HG03565 (cell line): ENCODE results near the gene ITPR1.

ENCODE experiments used
- ATAC-seq: cut with Tn5 transposase; IDR thresholded peaks from one replicate; pipeline ENCODE4 v1.9.1; 2021; ENCODE audit warnings: mild to moderate bottlenecking, moderate library complexity; ENCODE audit not compliant: unreplicated experiment

Gene ITPR1

DNA sequence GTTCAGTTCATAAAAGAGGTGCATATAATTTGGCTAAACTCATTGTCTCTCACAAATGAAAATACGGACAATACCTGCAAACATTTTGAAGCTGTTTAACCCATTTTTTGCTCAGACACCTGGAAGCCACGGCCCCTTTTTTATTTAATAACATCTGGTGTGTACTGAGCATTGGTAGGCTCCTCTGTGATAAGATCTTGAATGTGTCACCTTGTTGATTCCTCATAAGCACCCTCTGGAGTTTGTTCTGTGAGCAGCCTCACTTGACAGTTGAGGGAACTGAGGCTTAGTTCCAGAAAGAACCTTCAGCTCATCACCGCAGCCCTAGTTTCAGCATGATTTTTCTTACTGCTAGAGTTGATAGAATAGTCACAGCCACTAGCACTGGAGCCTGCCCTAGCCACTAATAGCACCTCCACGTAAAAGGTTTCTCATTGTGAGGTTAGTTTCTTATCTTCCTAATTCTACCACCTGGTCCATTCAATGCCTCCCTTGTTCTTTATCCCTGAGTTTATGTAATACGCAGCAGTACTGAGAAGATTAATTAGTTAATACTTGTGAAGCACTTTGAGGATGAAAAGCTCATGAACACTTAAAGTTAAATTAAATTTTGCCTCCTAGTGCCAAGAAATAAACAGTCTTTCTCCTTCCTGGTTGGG is 71.9 kb downstream of the ITPR1 start:
- no peak for ATAC-seq

DNA sequence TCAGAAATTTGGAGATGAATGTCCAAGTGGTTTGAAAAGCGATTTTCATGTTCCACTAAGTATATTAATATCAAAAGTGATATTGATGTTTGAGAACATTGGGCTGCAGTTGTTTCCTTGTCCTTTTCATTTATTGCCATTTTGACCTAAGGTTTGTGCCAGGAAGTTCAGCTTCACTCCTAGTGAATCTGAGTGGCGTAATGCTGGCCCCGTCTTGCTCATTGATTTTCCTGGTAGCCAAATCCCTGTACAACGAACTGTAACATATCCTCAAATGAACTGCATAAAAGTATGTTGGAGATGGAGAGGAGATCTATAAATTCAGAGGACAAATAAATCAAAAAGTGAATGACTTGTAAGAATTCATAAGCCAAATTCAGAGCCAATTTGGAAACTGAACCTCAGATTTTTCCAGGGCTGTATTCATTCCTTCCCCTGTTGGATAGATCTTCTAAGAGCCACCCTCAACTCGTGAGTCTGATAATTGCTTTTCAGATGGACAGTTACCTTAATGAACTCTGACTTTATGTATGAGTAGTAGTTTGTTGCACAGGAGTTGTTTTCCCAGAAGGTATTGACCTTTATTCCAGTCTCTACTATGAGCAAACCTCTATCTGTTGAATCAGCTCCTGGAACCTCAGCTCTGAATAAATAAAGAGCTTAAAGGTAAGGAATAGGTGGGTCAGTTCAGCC is 72.8 kb downstream of the ITPR1 start:
- ATAC-seq, result no peak

DNA sequence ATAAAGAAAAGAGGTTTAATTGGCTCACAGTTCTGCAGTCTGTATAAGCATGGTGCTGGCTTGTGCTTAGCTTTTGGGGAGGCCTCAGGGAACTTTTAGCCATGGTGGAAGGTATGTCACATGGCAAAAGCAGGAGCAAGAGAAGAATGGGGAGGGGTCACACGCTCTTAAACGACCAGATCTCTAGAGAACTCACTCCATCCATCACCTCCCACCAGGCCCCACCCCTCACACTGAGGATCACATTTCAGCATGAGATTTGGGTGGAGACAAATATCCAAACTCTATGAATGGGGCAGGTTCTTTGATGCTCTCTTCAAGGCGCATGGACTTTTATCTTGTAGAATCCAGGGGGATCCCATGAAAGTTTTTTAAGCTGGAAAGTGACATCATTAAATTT is 75.7 kb downstream of the ITPR1 start:
- no peak for ATAC-seq

DNA sequence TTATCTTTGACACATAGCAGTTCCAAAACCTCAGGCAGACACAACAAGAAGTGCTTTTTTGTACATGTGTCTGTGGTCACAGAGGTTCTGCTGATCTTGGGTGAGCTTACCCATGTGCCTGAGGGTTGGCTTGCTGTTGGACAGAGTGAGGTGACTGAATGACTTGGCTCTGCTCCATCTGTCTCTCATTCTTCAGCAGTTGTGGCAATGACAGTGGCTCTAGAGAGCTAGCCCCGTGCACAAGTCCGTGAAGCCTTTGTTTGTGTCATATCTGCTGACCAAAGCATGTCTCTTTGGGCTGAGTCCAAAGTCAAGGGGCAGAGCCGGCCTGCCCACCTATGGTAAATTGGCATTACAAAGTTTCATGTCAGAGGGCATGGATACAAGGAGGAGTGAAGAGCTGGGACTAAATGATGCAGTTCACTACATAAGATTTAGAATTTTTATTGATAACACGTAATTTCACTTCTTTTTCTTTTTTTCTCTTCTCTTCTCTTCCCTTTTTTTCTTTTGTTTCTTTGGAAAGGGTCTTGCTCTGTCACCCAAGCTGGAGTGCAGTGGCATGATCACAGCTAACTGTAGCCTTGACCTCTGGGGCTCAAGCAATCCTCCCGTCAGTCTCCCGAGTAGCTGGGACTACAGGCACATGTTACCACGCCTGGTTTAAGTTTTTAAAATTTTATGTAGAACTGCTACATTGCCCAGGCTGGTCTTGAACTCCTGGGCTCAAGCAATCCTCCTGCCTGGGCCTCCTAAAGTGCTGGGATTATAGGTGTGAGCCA is 77.9 kb downstream of the ITPR1 start:
- ATAC-seq, result peak; percentile 58

DNA sequence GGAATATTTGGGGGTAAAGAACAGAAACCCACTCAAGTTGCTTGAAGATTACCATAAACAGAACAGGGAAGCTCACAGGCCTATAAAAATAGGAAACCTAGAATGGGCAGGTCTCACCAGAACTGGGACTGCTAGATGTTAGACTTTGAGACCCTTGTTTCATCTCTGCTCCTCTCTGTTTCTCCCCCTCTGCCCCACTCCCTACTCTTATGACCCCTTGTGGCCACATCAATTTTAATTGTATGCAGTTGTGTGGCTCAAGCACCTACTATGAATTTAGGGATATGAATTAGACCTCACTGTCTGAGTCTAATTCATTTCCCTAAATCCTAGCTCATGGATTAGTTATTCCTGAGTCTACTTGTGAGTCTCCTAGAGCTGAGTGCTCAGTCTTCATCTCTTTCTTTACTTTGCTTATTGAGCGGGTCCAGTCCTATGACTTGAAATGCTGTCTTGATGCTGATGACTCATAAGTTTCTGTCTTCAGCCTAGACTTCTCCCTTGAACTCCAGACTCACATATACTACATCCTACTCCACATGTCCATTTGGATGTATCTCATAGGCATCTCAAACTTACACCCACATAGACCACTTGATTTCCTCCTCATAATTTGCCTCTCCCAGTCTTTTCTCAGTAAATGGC is 78.7 kb downstream of the ITPR1 start:
- no peak for ATAC-seq

DNA sequence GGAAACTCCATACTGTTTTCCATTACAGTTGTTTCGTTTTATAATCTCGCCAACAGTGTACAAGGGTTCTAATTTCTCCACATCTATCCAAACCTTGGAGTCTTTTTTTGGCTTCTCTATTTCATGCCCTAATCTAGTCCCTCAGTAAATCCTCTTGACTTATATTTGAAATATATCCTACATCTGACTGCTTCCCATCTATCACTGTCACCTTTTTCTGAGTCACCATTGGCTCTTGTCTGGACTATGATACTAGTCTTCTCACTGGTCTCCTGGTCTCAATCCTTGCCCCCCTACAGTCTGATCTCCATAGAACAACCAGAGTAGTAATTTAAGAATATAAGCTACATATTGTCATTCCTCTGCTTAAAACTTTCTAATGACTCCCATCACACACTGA is 80.0 kb downstream of the ITPR1 start:
- no peak for ATAC-seq

DNA sequence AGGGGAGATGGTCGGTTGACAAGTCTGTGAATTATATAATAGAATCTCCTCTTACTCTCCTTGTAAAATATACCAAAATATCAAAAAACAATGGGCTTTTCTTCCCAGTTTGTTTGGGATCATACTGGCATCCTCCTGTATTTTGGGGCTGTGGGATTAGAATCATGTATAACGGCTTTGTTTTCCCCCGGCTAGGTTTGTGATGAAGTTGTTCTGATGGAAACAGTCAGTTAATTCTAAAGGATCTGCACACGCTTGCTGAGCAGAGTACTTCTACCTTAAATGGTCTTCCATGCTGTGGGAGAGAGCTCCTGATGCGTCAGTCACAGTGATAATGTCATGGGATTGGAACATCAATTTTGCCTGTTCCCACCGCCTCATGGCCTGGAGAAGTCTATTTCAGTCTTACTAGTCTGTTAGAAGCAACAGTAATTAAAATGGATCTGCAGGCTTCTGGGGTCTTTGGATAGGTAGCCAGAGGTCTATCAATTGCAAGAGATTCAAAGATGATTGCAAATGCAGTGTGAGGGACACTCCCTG is 81.3 kb downstream of the ITPR1 start:
- no peak for ATAC-seq

DNA sequence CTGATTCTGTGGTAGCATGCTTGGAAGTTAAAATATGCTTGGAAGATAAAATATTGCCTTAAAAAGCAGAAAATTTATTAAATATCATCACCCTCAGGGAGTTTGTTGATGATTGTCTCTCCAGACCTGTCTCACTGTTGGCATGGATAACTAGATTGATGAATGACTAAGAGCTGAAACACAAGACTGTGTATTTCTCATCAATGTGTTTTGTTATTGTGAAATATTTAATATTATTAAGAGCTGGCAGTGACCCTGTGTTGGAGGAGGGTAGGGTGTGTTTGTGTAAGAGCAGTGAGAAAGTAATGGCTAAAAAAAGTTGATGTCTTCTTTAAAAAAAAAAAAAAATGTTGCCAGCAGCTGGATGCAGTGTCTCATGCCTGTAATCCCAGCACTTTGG is 82.2 kb downstream of the ITPR1 start:
- ATAC-seq, result no peak

DNA sequence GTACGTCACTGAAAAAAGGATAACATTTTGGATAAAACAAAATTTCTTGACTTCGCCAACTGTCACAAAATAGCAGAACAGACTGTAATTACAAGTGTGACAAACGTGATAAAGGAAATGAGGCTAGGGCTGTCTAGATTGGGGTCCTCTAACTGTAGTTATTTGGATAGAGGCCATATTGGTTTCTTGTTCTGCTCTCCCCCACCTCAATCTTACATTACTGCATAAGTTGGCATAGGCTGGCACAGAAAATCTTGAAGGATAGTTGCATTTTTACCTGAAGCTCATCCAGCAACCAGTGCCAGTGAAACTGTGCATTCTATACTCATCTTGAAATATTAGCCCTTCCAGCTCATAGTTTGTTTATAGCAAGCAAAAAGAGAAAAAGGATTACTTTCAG is 84.6 kb downstream of the ITPR1 start:
- no peak for ATAC-seq

DNA sequence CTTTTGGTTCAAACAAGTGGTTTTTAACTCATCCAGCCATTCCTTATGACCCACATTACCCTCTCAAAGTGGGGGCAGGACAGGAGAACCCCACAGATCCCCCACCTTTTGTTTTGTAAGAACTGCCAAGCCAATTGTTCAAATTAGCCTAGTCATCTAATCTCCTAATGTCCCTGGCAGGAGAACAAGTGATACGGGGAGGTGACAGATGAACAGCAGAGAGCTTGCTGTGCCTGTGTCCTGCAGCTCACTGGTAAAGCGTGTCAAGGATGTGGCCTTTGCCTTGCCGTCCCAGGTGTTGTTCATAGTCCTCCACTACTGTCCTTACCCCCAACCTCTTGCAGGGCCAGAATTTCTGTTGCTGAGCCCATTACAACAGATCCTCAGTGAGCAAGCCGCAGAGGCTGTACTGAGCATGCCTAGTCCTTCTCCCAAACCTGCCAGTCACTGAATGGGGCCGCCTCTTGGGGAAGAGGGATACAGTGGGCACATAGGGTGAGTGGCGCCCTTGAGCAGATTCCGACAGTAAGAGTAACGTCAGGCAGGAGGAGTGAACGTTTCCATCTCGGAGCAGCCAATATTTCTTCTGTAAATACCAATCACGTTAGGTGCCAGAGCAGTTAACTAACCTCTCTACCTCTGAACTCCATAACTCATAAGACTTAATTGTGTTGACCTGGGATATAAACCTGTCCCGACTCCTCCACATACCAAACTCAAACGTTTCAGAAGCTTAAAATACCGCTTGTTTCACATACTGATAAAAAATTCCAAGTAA is 87.4 kb downstream of the ITPR1 start:
- no peak for ATAC-seq

DNA sequence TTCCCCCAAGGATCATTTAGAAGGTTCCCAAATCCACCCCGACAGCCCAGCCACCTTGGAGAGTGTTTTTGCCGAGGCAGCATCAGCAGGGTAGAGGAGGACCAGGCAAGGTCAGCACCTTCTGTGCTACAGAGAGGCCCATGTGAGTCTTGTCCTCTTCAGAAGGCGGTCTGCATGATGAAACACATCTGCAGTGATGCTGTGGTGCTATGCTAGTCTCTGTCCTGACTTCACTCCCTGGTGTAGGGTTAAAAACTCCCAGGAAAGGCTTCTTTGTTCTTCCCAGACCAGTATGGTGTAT is 87.9 kb downstream of the ITPR1 start:
- ATAC-seq, result no peak

DNA sequence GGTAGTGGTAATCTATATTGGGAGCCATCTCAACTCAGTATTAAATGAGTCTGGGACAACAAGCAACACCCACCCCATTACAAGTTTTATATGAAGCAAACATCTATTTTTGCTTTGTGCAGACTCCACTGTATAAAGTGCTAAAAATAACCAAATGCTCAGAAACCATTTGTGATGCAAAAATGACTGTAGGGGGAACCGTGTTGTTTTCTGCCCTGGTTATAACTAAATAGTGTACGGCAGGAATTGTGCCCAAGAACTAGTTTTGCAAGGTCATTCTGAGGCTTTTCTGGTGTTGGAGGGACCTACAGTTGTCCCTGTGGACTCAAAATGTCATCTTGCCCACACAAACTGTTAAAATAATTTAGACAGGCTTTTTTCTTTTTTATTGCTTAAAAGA is 88.3 kb downstream of the ITPR1 start:
- no peak for ATAC-seq

DNA sequence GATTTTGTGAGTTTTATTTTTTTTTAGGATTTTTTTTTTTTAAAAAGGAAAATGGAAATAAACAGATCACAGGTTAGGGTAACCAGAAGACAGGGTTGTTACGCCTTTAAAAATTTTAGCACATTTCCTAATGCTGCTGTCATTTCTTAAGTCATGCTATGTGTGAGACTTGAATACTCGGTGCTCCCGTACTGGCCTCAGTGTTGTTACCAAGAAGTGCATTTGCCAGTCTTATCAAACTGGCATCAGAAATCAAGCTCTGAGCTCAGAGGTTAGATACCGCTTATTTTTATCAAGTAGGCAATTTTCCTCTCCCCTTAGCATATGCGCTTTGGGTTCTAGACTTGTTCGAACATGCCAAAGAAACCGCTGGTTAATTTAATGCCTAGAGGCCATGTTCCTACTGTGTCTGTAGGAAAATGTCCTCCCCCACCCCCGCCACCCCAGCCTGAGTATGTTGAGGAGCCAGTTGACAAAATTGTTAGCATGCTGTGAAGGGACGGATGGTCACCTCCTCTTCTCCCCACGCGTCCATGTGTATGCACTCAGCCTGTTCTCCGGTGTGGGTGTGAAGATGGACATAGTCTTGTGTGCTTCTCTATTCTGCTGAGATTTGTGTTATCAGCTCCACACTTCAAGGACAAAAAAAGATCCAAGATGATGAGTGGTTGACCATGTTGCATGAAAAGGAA is 88.9 kb downstream of the ITPR1 start:
- ATAC-seq, result no peak

DNA sequence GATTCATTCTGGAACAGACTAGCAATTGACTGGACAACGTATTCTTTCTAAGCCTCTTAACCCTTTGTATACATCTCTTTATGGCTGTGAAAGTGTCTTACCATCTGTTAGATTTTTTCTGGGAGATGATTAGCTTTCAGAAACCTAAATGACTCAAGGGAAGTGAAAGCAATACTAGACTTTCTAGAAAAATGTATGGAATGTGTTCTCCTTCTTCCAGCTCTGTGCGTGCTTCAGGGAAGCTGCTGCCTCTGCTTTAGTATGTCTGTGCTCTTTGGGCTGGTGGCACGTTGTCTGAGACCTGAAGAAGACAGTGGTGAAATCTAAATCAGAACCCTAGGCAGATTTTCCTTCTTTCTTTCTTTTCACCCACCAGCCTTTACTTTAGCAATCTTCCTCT is 89.5 kb downstream of the ITPR1 start:
- no peak for ATAC-seq

DNA sequence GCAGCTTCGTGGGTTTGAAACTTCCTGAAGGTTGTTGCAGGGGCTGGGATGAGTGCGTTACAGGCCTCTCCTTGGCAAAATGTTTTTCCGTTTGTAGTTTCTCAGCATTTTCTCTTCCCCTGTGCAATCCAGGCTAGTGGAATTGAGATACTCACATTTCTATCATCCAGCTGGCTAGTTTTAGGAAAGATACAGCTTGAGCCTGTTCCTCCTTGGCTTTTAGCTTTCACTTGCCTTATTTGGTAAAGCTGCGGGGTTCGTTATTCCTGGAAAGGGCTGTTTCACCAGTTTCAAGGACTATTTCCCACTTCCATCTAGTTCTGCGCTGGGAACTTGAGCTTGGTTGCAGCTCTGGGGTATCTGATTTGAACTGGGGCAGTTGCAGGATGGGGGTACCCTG is 90.3 kb downstream of the ITPR1 start:
- no peak for ATAC-seq

DNA sequence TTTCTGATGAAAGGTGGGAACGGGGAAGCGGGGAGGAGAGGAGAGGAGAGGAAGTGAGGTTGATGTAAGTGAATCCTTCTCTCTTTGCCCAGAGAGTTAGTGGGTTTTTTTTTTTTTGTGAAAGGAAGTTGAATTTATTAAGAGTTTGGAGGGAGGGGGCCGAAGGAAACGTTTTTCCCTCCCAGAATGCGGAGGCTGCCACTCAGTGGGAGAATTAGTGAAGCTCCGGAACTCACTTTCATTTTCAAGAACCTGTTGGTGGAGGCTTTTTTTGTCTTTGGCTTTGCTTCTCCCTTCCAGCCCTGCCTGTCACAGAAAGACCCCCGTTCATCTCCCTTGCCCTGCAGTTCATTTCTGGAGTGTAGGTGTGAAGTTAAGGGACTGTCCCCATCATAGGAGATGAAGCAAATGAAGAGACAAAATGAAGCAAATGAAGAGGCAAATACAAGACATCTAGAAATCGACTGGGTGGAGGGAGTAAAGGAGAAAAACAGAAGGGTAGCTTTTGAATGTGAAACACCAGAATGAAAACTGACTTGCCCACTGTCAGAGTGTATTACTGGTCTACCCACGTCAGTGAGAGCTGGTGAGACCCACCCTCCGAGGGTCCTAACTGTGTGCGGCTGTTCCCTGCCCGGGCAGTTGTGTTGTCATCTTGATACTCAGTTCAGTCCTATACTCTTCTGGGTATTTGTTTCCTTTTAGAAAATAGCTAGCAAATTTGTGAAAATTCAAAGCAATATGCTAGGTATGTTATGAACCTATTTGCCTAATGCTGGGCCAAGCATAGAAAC is 91.5 kb downstream of the ITPR1 start:
- no peak for ATAC-seq

DNA sequence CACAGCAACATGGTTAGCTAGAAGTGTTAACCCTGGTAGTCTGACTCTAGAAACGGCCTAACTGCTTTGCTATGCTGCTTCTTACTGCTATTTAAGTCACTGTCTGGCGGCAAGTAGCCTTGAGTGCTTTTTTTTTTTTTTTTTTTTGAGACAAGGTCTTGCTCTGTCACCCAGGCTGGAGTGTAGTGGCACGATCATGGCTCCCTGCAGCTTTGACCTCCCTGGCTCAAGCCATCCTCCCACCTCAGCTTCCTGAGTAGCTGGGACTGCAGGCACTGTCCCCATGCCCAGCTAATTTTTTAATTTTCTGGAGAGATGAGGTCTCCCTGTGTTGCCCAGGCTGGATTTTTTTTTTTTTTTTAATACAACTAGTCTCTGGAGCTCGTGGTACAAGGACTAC is 93.2 kb downstream of the ITPR1 start:
- no peak for ATAC-seq

DNA sequence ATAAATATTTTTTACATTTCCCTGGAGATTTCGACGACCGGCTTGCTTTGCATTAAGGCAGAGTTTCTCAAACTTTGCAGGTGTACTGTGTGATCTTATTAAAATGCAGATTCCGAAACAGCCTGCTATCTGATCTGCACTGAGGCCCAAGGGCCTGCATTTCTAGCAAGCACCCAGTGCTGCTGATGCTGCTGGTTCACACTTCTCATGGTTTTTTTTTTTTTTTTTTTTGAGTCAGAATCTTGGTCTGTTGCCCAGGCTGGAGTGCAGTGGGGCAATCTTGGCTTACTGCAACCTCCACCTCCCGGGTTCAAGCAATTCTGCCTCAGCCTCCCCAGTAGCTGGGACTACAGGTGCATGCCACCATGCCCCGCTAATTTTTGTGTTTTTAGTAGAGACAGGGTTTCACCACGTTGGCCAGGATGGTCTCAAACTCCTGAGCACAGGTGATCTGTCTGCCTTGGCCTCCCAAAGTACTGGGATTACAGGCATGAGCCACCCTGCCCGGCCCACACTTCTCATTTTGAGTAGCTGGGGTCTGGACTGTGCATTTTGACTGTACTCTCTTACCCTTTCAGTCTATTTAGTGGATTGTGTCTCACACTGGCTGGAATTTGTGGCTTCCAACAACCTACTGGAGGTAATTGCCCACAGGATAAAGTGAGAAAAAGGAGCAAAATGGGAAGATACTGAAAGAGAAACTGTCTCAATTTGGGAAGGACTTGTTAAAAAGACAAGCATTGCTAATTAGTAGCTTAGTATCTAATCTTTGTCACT is 94.1 kb downstream of the ITPR1 start:
- no peak for ATAC-seq

DNA sequence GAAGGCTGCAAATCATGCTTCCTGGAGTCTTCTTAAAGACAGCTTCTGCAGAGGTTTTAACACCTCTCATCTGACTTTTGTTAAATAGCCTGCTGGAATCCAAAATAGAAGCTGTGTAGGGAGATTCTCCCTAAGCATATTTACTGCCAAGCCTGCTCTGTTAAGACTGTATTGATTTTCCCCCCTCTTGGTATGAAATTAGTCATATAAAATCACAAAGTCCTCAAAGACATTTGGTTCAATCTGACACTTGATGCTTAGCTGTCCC is 94.6 kb downstream of the ITPR1 start:
- ATAC-seq, result no peak
